Naive B cell (primary cell): ENCODE data around the gene TMSB4X. TPM values are rescaled to one million over a fixed set of nuclear protein-coding genes. Genes with fewer than 3 reads are reported as not detected.
"Not testable (repeated sequence)": the region's sequence is repeated elsewhere in the genome, so short reads cannot be mapped to it uniquely, and the experiment has no call there.

ENCODE experiments used
- ATAC-seq, 2 donors: fragments of 150-1000 bp; cut with Tn5 transposase; 2 replicates each; pipeline ENCODE4 v1.10.0; 2021; ENCODE audit warnings: low read depth in 2 of 2, mild to moderate bottlenecking in 2 of 2, moderate library complexity in 2 of 2
- DNase-seq: peaks from one replicate; pipeline ENCODE4 v3.0.0; 2022
- H3K27ac Mint-ChIP-seq, 6 donors: one replicate each; pipeline ENCODE4 v1.8.0; 2020 to 2022; ENCODE audit warnings: mild to moderate bottlenecking in 6 of 6, mixed read lengths in 6 of 6, moderate library complexity in 5 of 6, inconsistent platforms in 2 of 6
- H3K27me3 Mint-ChIP-seq, 3 donors: one replicate each; pipeline ENCODE4 v1.8.0; 2021 to 2022; ENCODE audit warnings: mixed read lengths in 3 of 3, mild to moderate bottlenecking in 1 of 3
- H3K36me3 Mint-ChIP-seq, 2 donors: one replicate each; pipeline ENCODE4 v1.8.0; 2020 to 2022; ENCODE audit warnings: mixed read lengths in 2 of 2, inconsistent platforms in 1 of 2, mild to moderate bottlenecking in 1 of 2
- H3K4me1 Mint-ChIP-seq, 3 donors: one replicate each; pipeline ENCODE4 v1.8.0; 2020 to 2022; ENCODE audit warnings: mixed read lengths in 3 of 3, inconsistent platforms in 1 of 3, mild to moderate bottlenecking in 1 of 3, moderate library complexity in 1 of 3
- H3K4me3 Mint-ChIP-seq, 8 donors: one replicate each; pipeline ENCODE4 v1.8.0; 2020 to 2022; ENCODE audit warnings: mild to moderate bottlenecking in 8 of 8, mixed read lengths in 8 of 8, moderate library complexity in 8 of 8, inconsistent platforms in 2 of 8
- H3K9me3 Mint-ChIP-seq, 7 donors: one replicate each; pipeline ENCODE4 v1.8.0; 2020 to 2022; ENCODE audit warnings: mixed read lengths in 7 of 7, mild to moderate bottlenecking in 5 of 7, inconsistent platforms in 2 of 7, moderate library complexity in 1 of 7
- polyA plus RNA-seq, 6 donors: library from polyadenylated mRNA; unstranded; fragments of 300-500 nt; fragmentation: Illumina TruSeq; gene quantifications; one replicate each; pipeline ENCODE4 v1.2.3, GENCODE V29; 2021; ENCODE audit warnings: low read depth in 6 of 6

The TMSB4X gene
- polyA plus RNA-seq: over 10,000 TPM; 18,491 to 24,142 (median 22,031) TPM

- Mint-ChIP-seq H3K36me3 (peaks cover 9 to 20% of the 10 kb centered on the region in 2 donors), H3K9me3 (peaks cover 0 to 9% (median 5%) of the 10 kb centered on the region in 7 donors), H3K27ac (peak within 1 kb of the TSS; percentile 97 to 100 (median 99)), H3K4me3 (peak within 1 kb of the TSS; percentile 98 to 100 (median 99)), H3K27me3 (peaks cover 0 to 24% (median 0%) of the 10 kb centered on the region in 3 donors), H3K4me1 (peaks cover 45 to 69% (median 59%) of the 10 kb centered on the region in 3 donors)
- DNase-seq (peak; percentile 78), ATAC-seq (peak; percentile 48 to 59)
Measured at GRCh38 chrX:12974796-12975669, at the start of gene TMSB4X. TSS of gene TMSB4X (plus strand) at chrX:12975110.

- no peak overlapping the region for H3K27ac Mint-ChIP-seq
- peaks cover 0 to 41% (median 0%) of the 10 kb centered on the region in 3 donors for H3K27me3 Mint-ChIP-seq
- H3K9me3 Mint-ChIP-seq: peaks cover 0 to 11% (median 0%) of the 10 kb centered on the region in 7 donors
- no peak for ATAC-seq
- H3K4me3 Mint-ChIP-seq: no peak overlapping the region
- no peak for DNase-seq
- no peaks in the 10 kb centered on the region for H3K36me3 Mint-ChIP-seq
- H3K4me1 Mint-ChIP-seq: no peaks in the 10 kb centered on the region
Measured at GRCh38 chrX:12929701-12930100, 45.2 kb upstream of the TMSB4X start.

GRCh38 chrX:12930150-12930549 is 44.8 kb upstream of the TMSB4X start:
- no peaks in the 10 kb centered on the region for H3K4me1 Mint-ChIP-seq

GRCh38 chrX:12932244-12932643 is 42.7 kb upstream of the TMSB4X start:
- no peak for DNase-seq
- Mint-ChIP-seq H3K4me1 (no peaks in the 10 kb centered on the region), H3K4me3 (no peak overlapping the region), H3K36me3 (no peaks in the 10 kb centered on the region), H3K27me3 (peaks cover 0 to 42% (median 0%) of the 10 kb centered on the region in 3 donors), H3K27ac (no peak overlapping the region), H3K9me3 (peaks cover 0 to 6% (median 0%) of the 10 kb centered on the region in 7 donors)
- ATAC-seq: no peak

More at GRCh38 chrX:12930150-12930549, 44.8 kb upstream of the TMSB4X start:
- DNase-seq (no peak), ATAC-seq (no peak)
- H3K27ac Mint-ChIP-seq: no peak overlapping the region
- peaks cover 0 to 10% (median 0%) of the 10 kb centered on the region in 7 donors for H3K9me3 Mint-ChIP-seq
- no peaks in the 10 kb centered on the region for H3K36me3 Mint-ChIP-seq
- peak overlapping the region in 1 of 8 donors; percentile 40 for H3K4me3 Mint-ChIP-seq
- H3K27me3 Mint-ChIP-seq: peaks cover 0 to 41% (median 0%) of the 10 kb centered on the region in 3 donors

GRCh38 chrX:12934850-12935249 is 40.1 kb upstream of the TMSB4X start:
- H3K9me3 Mint-ChIP-seq: peaks cover 0 to 6% (median 0%) of the 10 kb centered on the region in 7 donors
- peaks cover 0 to under 1% of the 10 kb centered on the region in 2 donors for H3K36me3 Mint-ChIP-seq
- H3K4me1 Mint-ChIP-seq: no peaks in the 10 kb centered on the region
- ATAC-seq (no peak), DNase-seq (no peak)
- no peak overlapping the region for H3K4me3 Mint-ChIP-seq
- peaks cover 0 to 41% (median 0%) of the 10 kb centered on the region in 3 donors for H3K27me3 Mint-ChIP-seq
- H3K27ac Mint-ChIP-seq: no peak overlapping the region

GRCh38 chrX:12936947-12937346 is 38.0 kb upstream of the TMSB4X start:
- ATAC-seq: no peak
- Mint-ChIP-seq H3K36me3 (peaks cover 0 to 13% of the 10 kb centered on the region in 2 donors), H3K4me3 (no peak overlapping the region), H3K4me1 (peaks cover 0 to under 1% (median 0%) of the 10 kb centered on the region in 3 donors), H3K27me3 (peaks cover 0 to 44% (median 0%) of the 10 kb centered on the region in 3 donors), H3K9me3 (peaks cover 0 to 6% (median 0%) of the 10 kb centered on the region in 7 donors), H3K27ac (no peak overlapping the region)
- DNase-seq: no peak

GRCh38 chrX:12940471-12940870 is 34.4 kb upstream of the TMSB4X start:
- H3K9me3 Mint-ChIP-seq, H3K4me1 Mint-ChIP-seq, ATAC-seq, H3K4me3 Mint-ChIP-seq, H3K27ac Mint-ChIP-seq, DNase-seq: not testable (repeated sequence)
- peaks cover 0 to 56% (median 0%) of the 10 kb centered on the region in 3 donors for H3K27me3 Mint-ChIP-seq
- H3K36me3 Mint-ChIP-seq: peaks cover 0 to 13% of the 10 kb centered on the region in 2 donors

- not testable (repeated sequence) for H3K4me3 Mint-ChIP-seq, ATAC-seq, DNase-seq, H3K9me3 Mint-ChIP-seq, H3K27ac Mint-ChIP-seq
- Mint-ChIP-seq H3K27me3 (peaks cover 0 to 58% (median 0%) of the 10 kb centered on the region in 3 donors), H3K4me1 (peaks cover 0 to 27% (median 9%) of the 10 kb centered on the region in 3 donors), H3K36me3 (peaks cover 0 to 13% of the 10 kb centered on the region in 2 donors)
Measured at GRCh38 chrX:12943592-12943991, 31.3 kb upstream of the TMSB4X start.

GRCh38 chrX:12944452-12944851 is 30.5 kb upstream of the TMSB4X start:
- not testable (repeated sequence) for H3K27ac Mint-ChIP-seq, DNase-seq, H3K4me3 Mint-ChIP-seq, H3K9me3 Mint-ChIP-seq, ATAC-seq
- H3K36me3 Mint-ChIP-seq: peaks cover 0 to 13% of the 10 kb centered on the region in 2 donors
- H3K27me3 Mint-ChIP-seq: peaks cover 0 to 55% (median 0%) of the 10 kb centered on the region in 3 donors
- H3K4me1 Mint-ChIP-seq: peaks cover 5 to 35% (median 18%) of the 10 kb centered on the region in 3 donors

- Mint-ChIP-seq H3K27ac (peak overlapping the region in 1 of 6 donors; percentile 51), H3K4me3 (no peak overlapping the region), H3K4me1 (peaks cover 16 to 46% (median 28%) of the 10 kb centered on the region in 3 donors), H3K36me3 (peaks cover 0 to 7% of the 10 kb centered on the region in 2 donors), H3K9me3 (peaks cover 0 to 6% (median 0%) of the 10 kb centered on the region in 7 donors), H3K27me3 (peaks cover 0 to 45% (median 0%) of the 10 kb centered on the region in 3 donors)
- no peak for ATAC-seq
- no peak for DNase-seq
Measured at GRCh38 chrX:12945494-12945893, 29.4 kb upstream of the TMSB4X start.

- Mint-ChIP-seq H3K27me3 (peaks cover 0 to 36% (median 0%) of the 10 kb centered on the region in 3 donors), H3K4me1 (peaks cover 24 to 55% (median 37%) of the 10 kb centered on the region in 3 donors), H3K4me3 (peak overlapping the region in 3 of 8 donors; percentile 62 to 78 (median 73)), H3K9me3 (peaks cover 0 to 2% (median 0%) of the 10 kb centered on the region in 7 donors), H3K27ac (peak overlapping the region; percentile 66 to 100 (median 98)), H3K36me3 (no peaks in the 10 kb centered on the region)
- DNase-seq (no peak), ATAC-seq (no peak)
Measured at GRCh38 chrX:12946406-12946805, 28.5 kb upstream of the TMSB4X start.

- peaks cover 24 to 59% (median 42%) of the 10 kb centered on the region in 3 donors for H3K4me1 Mint-ChIP-seq
- ATAC-seq: peak in 1 of 2 donors; percentile 24
- peaks cover 0 to 30% (median 0%) of the 10 kb centered on the region in 3 donors for H3K27me3 Mint-ChIP-seq
- peak; percentile 75 for DNase-seq
- H3K36me3 Mint-ChIP-seq: no peaks in the 10 kb centered on the region
- H3K4me3 Mint-ChIP-seq: peak overlapping the region in 7 of 8 donors; percentile 30 to 78 (median 62)
- peak overlapping the region; percentile 66 to 100 (median 98) for H3K27ac Mint-ChIP-seq
- H3K9me3 Mint-ChIP-seq: no peaks in the 10 kb centered on the region
Measured at GRCh38 chrX:12946838-12947544, 27.9 kb upstream of the TMSB4X start.
